ENCODE measurements around the gene ANAPC10. TPM values are rescaled to one million over a fixed set of nuclear protein-coding genes. Genes with fewer than 3 reads are reported as not detected.

Gene ANAPC10
- total RNA-seq, 6 experiments from 2014 or later, result 16.3 to 20.0 (median 18.0) TPM

DNA sequence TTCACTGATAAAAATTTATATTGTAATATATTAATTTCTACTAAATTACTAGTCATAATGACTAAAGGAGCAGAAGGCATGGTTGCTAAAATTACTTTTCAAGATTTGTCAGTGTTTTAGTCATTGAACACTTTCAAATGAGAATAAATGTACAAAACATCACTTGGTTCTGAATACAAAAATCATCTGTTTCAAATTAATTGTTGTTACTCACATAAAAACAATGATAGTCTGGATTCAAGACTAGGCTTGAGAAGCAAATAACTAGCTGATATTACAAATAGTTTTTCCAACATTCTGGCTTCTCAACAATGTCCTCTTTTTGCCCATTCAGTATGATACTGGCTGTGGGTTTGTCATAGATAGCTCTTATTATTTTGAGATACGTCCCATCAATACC, 112.5 kb downstream of the ANAPC10 start:
- no peak overlapping the region for H3K27ac Mint-ChIP-seq
- H3K36me3 Mint-ChIP-seq (ENCODE audit: low read depth), result no peaks in the 10 kb centered on the region; the same call in 1 of the 2 replicates
- peaks cover 2% of the 10 kb centered on the region for H3K27me3 Mint-ChIP-seq (ENCODE audit: insufficient read depth)
- no peak overlapping the region for H3K4me3 Mint-ChIP-seq
- peaks cover 1% of the 10 kb centered on the region; the same call in 1 of the 2 replicates for H3K9me3 Mint-ChIP-seq
- no peaks in the 10 kb centered on the region for H3K4me1 Mint-ChIP-seq (ENCODE audit: low read depth)
- TF ChIP-seq, protein P1, sequence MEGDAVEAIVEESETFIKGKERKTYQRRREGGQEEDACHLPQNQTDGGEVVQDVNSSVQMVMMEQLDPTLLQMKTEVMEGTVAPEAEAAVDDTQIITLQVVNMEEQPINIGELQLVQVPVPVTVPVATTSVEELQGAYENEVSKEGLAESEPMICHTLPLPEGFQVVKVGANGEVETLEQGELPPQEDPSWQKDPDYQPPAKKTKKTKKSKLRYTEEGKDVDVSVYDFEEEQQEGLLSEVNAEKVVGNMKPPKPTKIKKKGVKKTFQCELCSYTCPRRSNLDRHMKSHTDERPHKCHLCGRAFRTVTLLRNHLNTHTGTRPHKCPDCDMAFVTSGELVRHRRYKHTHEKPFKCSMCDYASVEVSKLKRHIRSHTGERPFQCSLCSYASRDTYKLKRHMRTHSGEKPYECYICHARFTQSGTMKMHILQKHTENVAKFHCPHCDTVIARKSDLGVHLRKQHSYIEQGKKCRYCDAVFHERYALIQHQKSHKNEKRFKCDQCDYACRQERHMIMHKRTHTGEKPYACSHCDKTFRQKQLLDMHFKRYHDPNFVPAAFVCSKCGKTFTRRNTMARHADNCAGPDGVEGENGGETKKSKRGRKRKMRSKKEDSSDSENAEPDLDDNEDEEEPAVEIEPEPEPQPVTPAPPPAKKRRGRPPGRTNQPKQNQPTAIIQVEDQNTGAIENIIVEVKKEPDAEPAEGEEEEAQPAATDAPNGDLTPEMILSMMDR (IDR thresholded peaks at IDR 0.05), result no peak
- no peak for DNase-seq

DNA sequence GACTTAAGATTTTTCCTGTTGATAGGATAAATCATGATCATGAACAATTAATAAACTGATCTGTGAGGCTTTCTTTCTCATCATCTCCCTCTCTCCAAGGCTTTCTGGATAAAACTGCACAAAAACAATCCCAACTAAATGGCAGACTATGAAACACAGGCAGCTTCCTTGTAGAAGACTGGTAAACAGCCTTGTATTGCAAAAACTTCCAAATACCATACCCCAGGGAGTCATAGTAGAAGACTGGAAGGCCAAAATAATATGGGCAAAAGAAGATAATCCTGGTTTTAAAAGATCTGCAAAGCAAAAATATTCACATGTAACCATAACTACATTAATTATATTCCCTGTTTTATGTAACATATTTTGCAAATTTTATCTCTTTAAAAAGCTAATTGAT, 113.0 kb downstream of the ANAPC10 start:
- no peak for DNase-seq
- no peaks in the 10 kb centered on the region; the same call in 1 of the 2 replicates for H3K36me3 Mint-ChIP-seq (ENCODE audit: low read depth)
- H3K4me3 Mint-ChIP-seq, result no peak overlapping the region
- no peaks in the 10 kb centered on the region for H3K4me1 Mint-ChIP-seq (ENCODE audit: low read depth)
- H3K27ac Mint-ChIP-seq, result no peak overlapping the region
- TF ChIP-seq, protein P1 (IDR thresholded peaks at IDR 0.05), result no peak
- peaks cover 2% of the 10 kb centered on the region for H3K27me3 Mint-ChIP-seq (ENCODE audit: insufficient read depth)
- peaks cover 6% of the 10 kb centered on the region; the same call in 1 of the 2 replicates for H3K9me3 Mint-ChIP-seq

DNA sequence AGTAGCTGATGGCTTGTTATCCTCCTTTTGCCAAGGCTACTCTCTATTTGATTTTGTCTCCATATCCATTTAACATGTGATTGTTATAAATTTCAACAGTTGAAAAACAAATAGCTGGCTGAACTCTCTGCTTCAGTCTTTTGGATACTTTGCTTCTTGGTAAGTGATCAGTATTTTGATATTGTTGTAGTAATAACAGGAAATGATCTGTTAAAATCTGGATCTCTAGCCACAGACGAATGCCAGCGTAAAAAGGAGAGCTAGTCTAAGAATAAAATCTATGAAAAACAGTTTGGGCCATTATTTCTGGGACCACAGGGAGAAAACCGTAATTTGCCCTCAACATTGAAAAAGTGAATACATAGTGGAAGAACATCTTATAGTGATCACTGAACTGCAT, 113.8 kb downstream of the ANAPC10 start:
- no peak for DNase-seq
- TF ChIP-seq, protein P1 (IDR thresholded peaks at IDR 0.05), result no peak
- H3K27me3 Mint-ChIP-seq (ENCODE audit: insufficient read depth), result peaks cover 2% of the 10 kb centered on the region
- H3K27ac Mint-ChIP-seq, result no peak overlapping the region
- peaks cover 6% of the 10 kb centered on the region; the same call in 1 of the 2 replicates for H3K9me3 Mint-ChIP-seq
- no peaks in the 10 kb centered on the region for H3K4me1 Mint-ChIP-seq (ENCODE audit: low read depth)
- no peak overlapping the region for H3K4me3 Mint-ChIP-seq
- H3K36me3 Mint-ChIP-seq (ENCODE audit: low read depth), result no peaks in the 10 kb centered on the region; the same call in 1 of the 2 replicates

DNA sequence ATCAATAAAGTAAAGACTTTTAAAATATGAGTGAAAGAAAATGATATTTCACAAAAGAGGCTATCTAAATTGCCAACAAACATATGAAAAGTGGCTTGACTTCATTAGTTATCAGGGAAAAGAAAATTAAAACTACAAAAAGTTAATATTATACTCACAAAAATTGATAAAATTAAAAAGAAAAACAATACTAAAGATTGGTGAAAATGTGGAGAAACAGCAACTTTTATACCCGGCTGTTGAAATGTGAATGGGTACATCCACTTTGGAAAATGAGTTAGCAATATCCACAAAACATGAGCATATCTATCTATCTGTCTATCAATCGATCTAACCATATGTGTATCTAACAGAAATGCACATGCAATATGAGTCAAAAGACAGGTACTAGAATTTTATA, 122.3 kb downstream of the ANAPC10 start:
- H3K27me3 Mint-ChIP-seq (ENCODE audit: insufficient read depth), result no peaks in the 10 kb centered on the region
- peaks cover 6% of the 10 kb centered on the region; the same call in 1 of the 2 replicates for H3K9me3 Mint-ChIP-seq

DNA sequence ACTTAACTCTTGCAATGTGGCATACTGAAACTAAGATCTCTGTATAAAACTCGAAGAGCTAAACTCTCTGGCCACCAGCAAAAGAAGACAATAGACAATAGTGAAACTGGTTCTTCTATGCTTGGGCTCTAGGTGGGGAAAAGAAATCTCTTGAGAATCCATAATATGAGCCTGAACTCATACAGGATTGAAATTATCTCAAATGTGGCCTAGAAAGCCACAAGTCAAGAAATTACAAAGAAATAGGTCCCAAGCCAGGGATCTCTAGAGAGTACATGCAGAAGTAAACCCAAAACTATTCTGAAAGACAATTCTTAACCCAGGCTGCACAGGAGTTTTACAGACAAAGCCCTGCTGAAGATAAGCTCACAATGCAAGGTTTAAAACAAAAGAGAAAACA, 127.4 kb downstream of the ANAPC10 start:
- Mint-ChIP-seq H3K9me3 (no peaks in the 10 kb centered on the region), H3K27me3 (ENCODE audit: insufficient read depth) (no peaks in the 10 kb centered on the region), H3K36me3 (ENCODE audit: low read depth) (no peaks in the 10 kb centered on the region), H3K27ac (no peak overlapping the region), H3K4me3 (peak overlapping the region; percentile 63; the same call in 1 of the 2 replicates), H3K4me1 (ENCODE audit: low read depth) (peaks cover 7% of the 10 kb centered on the region; the same call in 1 of the 2 replicates)
- TF ChIP-seq, protein P1 (IDR thresholded peaks at IDR 0.05), result no peak
- DNase-seq, result no peak

More for the DNA sequence above, 122.3 kb downstream of the ANAPC10 start:
- no peak for DNase-seq
- H3K4me3 Mint-ChIP-seq, result no peak overlapping the region
- TF ChIP-seq, protein P1 (IDR thresholded peaks at IDR 0.05), result no peak
- H3K4me1 Mint-ChIP-seq (ENCODE audit: low read depth), result no peaks in the 10 kb centered on the region; the same call in 1 of the 2 replicates
- no peak overlapping the region for H3K27ac Mint-ChIP-seq
- no peaks in the 10 kb centered on the region; the same call in 1 of the 2 replicates for H3K36me3 Mint-ChIP-seq (ENCODE audit: low read depth)
